ENCODE data around the gene ATP7B.

DNA sequence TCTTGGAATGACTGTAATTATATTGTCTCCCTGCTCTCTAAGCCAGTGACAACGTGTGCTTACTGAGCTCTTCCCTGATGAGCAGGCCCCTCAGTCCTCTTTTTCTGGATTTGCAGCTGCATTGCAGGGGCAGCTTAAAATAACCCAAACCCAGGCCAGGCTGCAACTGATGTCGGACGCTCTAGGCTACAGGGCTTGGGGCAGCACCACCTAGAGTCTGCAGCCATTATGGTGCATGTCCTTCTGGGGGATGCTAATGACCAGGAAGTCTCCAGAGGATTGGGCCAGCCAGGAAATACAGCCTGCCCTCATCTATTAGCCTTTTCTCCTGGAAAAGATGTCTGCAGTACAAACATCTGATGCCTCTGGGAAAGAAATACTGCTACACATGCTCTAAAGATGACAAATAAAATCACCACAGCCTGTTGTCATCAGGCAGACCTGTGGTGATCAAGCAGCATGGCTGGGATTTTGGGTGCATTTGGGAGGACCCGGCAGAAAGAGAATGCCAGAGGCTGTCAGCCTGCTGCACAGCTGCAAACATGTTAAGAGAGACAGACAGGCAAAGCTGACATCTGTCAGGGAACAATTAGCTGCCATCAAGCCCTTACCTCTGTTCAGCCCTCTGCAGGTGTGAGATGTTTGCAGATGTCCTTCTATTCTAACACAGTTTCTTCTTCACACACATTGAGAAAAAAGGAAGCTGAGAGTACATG lies 97.7 kb downstream of the ATP7B start:
- TF ChIP-seq POLR2A (IDR thresholded peaks at IDR 0.05; ENCODE audit: low read length) (no peak), GATA1 (IDR thresholded peaks at IDR 0.05; ENCODE audit: low read depth, low read length) (no peak)
